Measurements from ENCODE around the gene NT5DC1. TPM values are rescaled to one million over a fixed set of nuclear protein-coding genes. Genes with fewer than 3 reads are reported as not detected.

Gene NT5DC1
- total and polyA plus RNA-seq, 9 donors = 5.1 to 33.9 (median 27.0) TPM

- WGBS, 3 donors = 27 to 48% (median 28%) methylated on average over 13 of the region's 13 CpGs
- no peaks in the 10 kb centered on the region for H3K36me3 ChIP-seq
- no peaks in the 10 kb centered on the region for H3K9me3 ChIP-seq
- peak in 1 of 5 donors; percentile 33 for DNase-seq
- H3K4me1 ChIP-seq (ENCODE audit: insufficient read depth) = no peaks in the 10 kb centered on the region
- intact Hi-C loops (cut with DNase I) = no loop called here
- H3K4me3 ChIP-seq = peak overlapping the region; percentile 40
- no peak for TF ChIP-seq CTCF (IDR thresholded peaks at IDR 0.05)
- TF ChIP-seq POLR2A (IDR thresholded peaks at IDR 0.05) = no peak
- no peak for TF ChIP-seq EP300 (IDR thresholded peaks at IDR 0.05)
- H3K27me3 ChIP-seq = no peaks in the 10 kb centered on the region
- H3K27ac ChIP-seq = peak overlapping the region; percentile 49 to 58
Measured at GRCh38 chr6:116059713-116060571, 40.7 kb upstream of the NT5DC1 start.

GRCh38 chr6:116060572-116061283 is 39.9 kb upstream of the NT5DC1 start, which contains the start of gene FRK:
Gene FRK (minus strand): TSS chr6:116060891. CDS start chr6:116060311, 580 bp downstream.
- WGBS, 3 donors = 9 to 16% (median 11%) methylated on average over 7 of the region's 7 CpGs
- Histone ChIP-seq H3K27ac (peak within 1 kb of the TSS; percentile 49 to 58), H3K36me3 (no peaks in the 10 kb centered on the region), H3K4me3 (peak within 1 kb of the TSS; percentile 40), H3K4me1 (ENCODE audit: insufficient read depth) (no peaks in the 10 kb centered on the region), H3K9me3 (no peaks in the 10 kb centered on the region), H3K27me3 (no peaks in the 10 kb centered on the region)
- peak in 3 of 5 donors; percentile 13 to 35 (median 33) for DNase-seq
- TF ChIP-seq EP300 (IDR thresholded peaks at IDR 0.05) (no peak), CTCF (IDR thresholded peaks at IDR 0.05) (peak in 1 of 3 donors; percentile 29), POLR2A (IDR thresholded peaks at IDR 0.05) (no peak)
- intact Hi-C loops (cut with DNase I) = no loop called here

- no peak for DNase-seq
- intact Hi-C loops (cut with DNase I) = no loop called here
Measured at GRCh38 chr6:116062496-116062895, 38.2 kb upstream of the NT5DC1 start.

More at GRCh38 chr6:116062496-116062895, 38.2 kb upstream of the NT5DC1 start:
- H3K36me3 ChIP-seq = no peaks in the 10 kb centered on the region
- H3K27me3 ChIP-seq = no peaks in the 10 kb centered on the region
- no peak for TF ChIP-seq CTCF (IDR thresholded peaks at IDR 0.05)
- no peak for TF ChIP-seq POLR2A (IDR thresholded peaks at IDR 0.05)
- TF ChIP-seq EP300 (IDR thresholded peaks at IDR 0.05) = no peak
- no peak overlapping the region for H3K4me3 ChIP-seq
- H3K4me1 ChIP-seq (ENCODE audit: insufficient read depth) = no peaks in the 10 kb centered on the region
- H3K27ac ChIP-seq = no peak overlapping the region
- H3K9me3 ChIP-seq = no peaks in the 10 kb centered on the region
- WGBS, 3 donors = 91 to 95% (median 94%) methylated on average over 4 of the region's 4 CpGs
